GM23248 (cell line): ENCODE results near the gene PLCH1.

Experiments used
- EZH2 ChIP-seq: fragments of 200-600 bp; sonication (generic); IDR thresholded peaks from 2 replicates; pipeline ENCODE4 v1.6.1; 2018; ENCODE audit warnings: antibody characterized with exemption, mild to moderate bottlenecking; ENCODE audit not compliant: insufficient read depth, poor library complexity, severe bottlenecking
- EZH2phosphoT487 ChIP-seq: fragments of 200-600 bp; sonication (generic); IDR thresholded peaks from 2 replicates; pipeline ENCODE4 v1.6.1; 2018; ENCODE audit warnings: antibody characterized with exemption, moderate library complexity, mild to moderate bottlenecking, low read depth; ENCODE audit not compliant: insufficient read depth

DNA sequence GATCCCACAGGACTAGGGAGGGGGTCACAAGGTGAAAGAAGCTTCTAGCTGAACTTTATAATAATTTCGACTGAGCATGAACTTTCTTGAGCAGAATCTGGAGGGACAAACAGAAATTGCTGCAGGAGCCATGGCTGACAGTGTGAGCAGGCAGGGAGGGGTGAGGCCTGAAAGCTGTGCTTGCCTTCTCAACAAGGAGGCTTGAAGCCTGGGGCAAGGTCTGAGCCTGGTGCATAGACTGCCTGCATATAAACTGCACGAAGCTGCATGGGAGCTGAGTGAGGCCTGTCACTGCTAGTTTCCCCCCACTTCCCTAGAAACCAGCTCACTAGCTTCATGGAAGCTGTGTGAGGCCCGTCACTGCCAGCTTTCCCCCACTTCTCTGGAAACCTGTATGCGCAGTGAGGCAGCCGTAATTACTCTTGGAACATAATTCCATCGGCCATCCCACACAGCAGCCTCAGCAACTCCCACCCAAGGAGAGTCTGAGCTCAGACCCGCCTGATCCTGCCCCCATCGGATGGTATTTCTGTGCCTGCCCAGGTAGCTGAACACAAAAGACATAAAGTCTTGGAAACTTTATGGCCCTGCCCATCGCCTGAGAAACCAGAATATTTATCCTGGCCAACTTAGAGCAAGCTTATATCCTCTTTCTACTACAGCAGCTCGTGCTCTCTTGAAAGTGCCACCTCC, 136.5 kb downstream of the PLCH1 start:
- TF ChIP-seq EZH2 (no peak), EZH2phosphoT487 (no peak)
